GM19324 (cell line): ENCODE measurements around the gene CFAP77.

Source experiments
- ATAC-seq: cut with Tn5 transposase; IDR thresholded peaks from one replicate; pipeline ENCODE4 v1.9.1; 2021; ENCODE audit warnings: mild to moderate bottlenecking, moderate library complexity; ENCODE audit not compliant: unreplicated experiment, low FRiP score

Gene CFAP77

GRCh38 chr9:132486706-132487350 is 76.8 kb downstream of the CFAP77 start:
- no peak for ATAC-seq

GRCh38 chr9:132487351-132487791 is 77.4 kb downstream of the CFAP77 start:
- ATAC-seq, result no peak

GRCh38 chr9:132487980-132488535 is 78.0 kb downstream of the CFAP77 start:
- no peak for ATAC-seq

- ATAC-seq, result no peak
These were observed 78.6 kb downstream of the CFAP77 start for GRCh38 chr9:132488626-132489025.

GRCh38 chr9:132489536-132489935 is 79.5 kb downstream of the CFAP77 start:
- no peak for ATAC-seq

- ATAC-seq, result no peak
These were observed 84.8 kb downstream of the CFAP77 start for GRCh38 chr9:132494857-132495256.

GRCh38 chr9:132497731-132498130 is 87.7 kb downstream of the CFAP77 start:
- ATAC-seq, result no peak

GRCh38 chr9:132498531-132499210 is 88.7 kb downstream of the CFAP77 start:
- ATAC-seq, result no peak

GRCh38 chr9:132499251-132499650 is 89.2 kb downstream of the CFAP77 start:
- no peak for ATAC-seq

GRCh38 chr9:132500193-132500592 is 90.2 kb downstream of the CFAP77 start:
- no peak for ATAC-seq

- ATAC-seq, result no peak
These were observed 92.5 kb downstream of the CFAP77 start for GRCh38 chr9:132502480-132502879.

- no peak for ATAC-seq
These were observed 93.1 kb downstream of the CFAP77 start for GRCh38 chr9:132503116-132503515.

- no peak for ATAC-seq
These were observed 94.5 kb downstream of the CFAP77 start for GRCh38 chr9:132504488-132504887.

GRCh38 chr9:132505991-132506655 is 96.1 kb downstream of the CFAP77 start:
- no peak for ATAC-seq

GRCh38 chr9:132506977-132507669 is 97.1 kb downstream of the CFAP77 start:
- ATAC-seq, result no peak

GRCh38 chr9:132507670-132508469 is 97.9 kb downstream of the CFAP77 start:
- ATAC-seq, result no peak

- no peak for ATAC-seq
These were observed 100.2 kb downstream of the CFAP77 start for GRCh38 chr9:132509928-132510874.

GRCh38 chr9:132511191-132511999 is 101.4 kb downstream of the CFAP77 start:
- ATAC-seq, result no peak
